ENCODE measurements around the gene NDUFS5.
A peak's percentile ranks its signal among the peaks of the same experiment; 100 is the strongest.
"Not testable (repeated sequence)": the region's sequence is repeated elsewhere in the genome, so short reads cannot be mapped to it uniquely, and the experiment has no call there.

Gene NDUFS5

DNA sequence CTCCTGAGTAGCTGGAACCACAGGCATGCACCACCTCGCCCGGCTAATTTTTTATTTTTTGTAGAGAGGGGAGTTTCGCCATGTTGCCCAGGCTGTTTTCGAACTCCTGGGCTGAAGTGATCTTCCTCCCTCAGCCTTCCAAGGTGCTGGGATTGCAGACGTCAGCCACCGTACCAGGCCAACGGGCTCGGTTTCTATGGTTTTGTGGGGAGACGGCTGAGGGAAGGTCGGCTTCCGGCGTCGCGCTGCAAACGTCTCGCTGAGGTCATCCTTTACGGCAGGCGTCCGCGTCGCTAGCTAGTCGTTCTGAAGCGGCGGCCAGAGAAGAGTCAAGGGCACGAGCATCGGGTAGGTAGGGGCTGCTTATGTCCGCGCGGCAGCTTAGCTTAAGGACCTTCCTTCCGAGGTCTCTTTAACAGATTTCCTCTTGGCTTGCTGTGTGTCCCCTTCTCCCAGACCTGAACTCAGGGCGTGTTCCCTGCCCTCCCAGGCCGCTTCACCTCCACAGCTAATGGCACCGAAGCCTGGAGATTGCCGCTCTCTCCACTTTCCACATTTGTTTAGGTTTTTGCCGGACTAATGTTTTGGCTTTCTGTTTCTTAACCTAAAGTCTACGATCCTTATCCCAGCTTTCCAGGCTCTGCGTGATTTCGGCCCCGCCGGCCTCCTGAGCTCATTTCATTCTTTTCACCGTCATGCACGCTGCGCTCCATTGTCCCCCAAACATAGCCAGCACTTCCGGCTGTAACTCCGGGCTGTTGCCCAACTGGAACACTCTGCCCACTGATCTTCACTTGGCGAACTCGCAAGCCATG lies at the start of gene NDUFS5:
TSS of gene NDUFS5 (plus strand) at position 300 of the 815 bp plus-strand sequence. CDS start 2,375 bp downstream, outside the sequence.
- peak; percentile 65 for DNase-seq (ENCODE audit: low read depth, low spot score)

DNA sequence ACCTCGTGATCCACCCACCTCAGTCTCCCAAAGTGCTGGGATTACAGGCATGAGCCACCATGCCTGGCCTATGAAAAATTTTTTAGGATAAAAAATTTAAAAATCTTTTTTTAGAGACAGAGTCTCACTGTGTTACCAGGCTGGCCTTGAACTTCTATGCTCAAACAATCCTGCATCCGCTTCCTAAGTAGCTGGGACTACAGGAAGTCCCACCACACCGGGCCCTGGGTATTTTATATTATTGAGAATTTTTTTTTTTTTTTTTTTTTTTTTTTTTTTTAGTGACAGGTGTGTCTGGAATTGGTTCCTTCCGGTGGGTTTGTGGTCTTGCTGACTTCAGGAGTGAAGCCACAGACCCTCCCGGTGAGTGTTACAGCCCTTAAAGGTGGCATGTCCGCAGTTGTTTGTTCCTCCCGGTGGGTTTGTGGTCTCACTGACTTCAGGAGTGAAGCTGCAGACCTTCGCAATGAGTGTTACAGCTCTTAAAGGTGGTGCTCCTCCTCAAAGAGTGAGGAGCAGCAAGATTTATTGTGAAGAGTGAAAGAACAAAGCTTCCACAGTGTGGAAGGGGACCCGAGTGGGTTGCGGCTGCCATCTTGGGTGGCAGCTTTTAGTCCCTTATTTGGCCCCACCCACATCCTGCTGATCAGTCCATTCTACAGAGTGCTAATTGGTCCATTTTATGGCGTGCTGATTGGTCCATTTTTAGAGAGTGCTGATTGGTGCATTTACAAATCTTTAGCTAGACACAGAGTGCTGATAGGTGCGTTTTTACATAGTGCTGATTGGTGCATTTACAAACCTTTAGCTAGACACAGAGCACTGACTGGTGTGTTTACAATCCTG lies 48.5 kb upstream of the NDUFS5 start:
- DNase-seq (ENCODE audit: low read depth, low spot score) = not testable (repeated sequence)

DNA sequence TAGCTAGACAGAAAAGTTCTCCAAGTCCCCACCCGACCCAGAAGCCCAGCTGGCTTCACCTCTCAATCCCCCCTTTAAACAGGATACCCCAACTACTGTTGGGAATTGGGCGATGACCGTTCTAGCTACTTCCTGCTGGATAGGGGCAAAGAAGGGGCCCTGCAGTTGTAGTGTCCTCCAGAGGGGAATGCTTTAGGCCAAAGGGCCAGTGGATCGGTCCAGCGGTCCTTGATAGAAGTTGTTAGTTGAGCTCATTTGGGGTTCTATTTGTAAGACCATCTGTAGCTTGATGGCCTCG lies 48.0 kb upstream of the NDUFS5 start:
- not testable (repeated sequence) for DNase-seq (ENCODE audit: low read depth, low spot score)

DNA sequence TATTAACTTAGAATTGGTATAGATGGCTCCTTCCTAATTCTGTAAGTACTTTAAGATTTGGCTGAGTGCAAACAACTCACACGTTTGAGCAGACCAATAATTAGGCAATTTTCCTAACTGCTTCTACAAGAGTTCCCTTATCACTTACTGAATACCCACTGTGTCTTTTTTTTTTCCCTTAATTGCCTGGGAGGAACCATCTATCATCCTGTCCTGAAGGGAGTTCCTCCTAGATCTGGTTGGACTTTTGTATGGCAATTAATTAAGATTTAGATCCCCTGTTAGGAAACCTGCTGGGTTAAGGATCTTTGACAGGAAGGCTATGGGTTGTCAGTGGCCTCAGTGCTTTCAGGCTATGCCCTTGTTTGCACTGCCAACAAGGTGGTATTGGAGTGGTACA lies 46.8 kb upstream of the NDUFS5 start:
- not testable (repeated sequence) for DNase-seq (ENCODE audit: low read depth, low spot score)

DNA sequence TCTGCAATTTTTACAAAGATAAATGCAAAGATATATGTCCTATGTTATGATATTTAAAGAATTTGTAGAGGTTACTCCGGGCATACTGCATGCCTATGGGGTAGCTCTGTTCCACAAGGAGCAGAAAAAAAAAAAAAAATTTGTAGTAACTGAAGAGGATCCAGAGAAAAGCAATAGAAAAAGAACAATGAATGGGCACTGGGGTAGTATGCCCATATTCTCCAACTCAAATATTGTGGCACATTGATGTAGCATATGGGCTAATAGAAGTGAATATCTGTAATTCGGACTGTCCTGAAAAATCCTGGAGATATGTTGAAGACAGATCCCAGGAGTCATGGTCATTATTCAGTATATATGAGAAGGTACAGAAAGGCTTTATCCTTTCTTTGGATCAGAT lies 36.2 kb upstream of the NDUFS5 start:
- no peak for DNase-seq (ENCODE audit: low read depth, low spot score)

DNA sequence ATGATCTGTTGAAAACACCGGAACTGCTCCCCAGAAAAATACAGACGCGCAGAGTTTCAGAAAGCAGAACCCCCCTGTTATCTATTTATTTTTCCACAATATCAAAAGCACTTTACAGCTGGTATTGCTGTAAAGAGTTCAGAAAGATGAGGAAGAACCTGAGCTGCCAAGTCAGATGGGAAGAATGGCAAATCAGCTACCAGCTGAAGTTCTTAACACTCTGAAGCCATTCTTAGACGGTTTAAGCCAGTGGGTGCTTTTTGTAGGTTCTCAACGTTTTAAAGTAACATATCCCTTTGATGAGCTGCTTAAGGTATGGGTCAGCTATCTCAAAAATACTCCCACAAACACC lies 35.8 kb upstream of the NDUFS5 start:
- no peak for DNase-seq (ENCODE audit: low read depth, low spot score)

DNA sequence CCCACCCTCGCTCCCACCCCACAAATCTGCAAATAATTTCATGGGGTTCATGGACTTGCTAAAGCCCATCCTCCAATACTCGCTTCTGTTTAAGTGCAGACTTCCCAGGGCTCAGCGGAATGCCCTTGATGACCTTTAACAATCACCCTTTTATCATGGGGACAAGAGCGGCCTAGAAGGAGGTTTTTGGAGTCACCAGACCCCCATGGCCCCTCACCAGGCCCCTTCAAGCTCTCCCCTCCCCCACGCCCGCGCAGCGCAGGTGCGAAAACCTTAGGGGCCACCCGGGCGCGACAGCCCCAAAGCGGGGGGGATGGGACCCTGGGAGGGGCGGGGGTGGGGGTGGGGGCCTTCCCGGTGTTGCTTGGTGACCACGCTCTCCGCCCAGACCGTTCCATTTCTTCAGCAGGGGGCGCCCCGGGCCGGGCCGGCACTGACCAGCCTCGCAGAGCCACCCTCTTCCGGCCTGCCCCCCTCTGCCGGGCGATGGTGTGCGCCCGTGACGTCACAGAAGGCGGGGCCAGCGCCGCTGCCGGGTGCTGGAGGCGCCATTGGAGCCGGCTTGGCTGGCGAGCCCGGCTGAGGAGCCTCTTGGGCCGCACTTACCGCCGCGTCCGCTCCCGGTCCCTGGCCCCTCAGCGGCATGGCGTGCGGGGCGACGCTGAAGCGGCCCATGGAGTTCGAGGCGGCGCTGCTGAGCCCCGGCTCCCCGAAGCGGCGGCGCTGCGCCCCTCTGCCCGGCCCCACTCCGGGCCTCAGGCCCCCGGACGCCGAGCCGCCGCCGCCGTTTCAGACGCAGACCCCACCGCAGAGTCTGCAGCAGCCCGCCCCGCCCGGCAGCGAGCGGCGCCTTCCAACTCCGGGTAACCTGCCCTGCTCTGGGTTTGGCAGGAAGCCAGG lies 35.2 kb upstream of the NDUFS5 start, which contains the start of gene AKIRIN1:
TSS of gene AKIRIN1 (plus strand) at position 539 of the 900 bp plus-strand sequence. CDS start at position 644, 105 bp downstream.
- peak; percentile 87 for DNase-seq (ENCODE audit: low read depth, low spot score)

DNA sequence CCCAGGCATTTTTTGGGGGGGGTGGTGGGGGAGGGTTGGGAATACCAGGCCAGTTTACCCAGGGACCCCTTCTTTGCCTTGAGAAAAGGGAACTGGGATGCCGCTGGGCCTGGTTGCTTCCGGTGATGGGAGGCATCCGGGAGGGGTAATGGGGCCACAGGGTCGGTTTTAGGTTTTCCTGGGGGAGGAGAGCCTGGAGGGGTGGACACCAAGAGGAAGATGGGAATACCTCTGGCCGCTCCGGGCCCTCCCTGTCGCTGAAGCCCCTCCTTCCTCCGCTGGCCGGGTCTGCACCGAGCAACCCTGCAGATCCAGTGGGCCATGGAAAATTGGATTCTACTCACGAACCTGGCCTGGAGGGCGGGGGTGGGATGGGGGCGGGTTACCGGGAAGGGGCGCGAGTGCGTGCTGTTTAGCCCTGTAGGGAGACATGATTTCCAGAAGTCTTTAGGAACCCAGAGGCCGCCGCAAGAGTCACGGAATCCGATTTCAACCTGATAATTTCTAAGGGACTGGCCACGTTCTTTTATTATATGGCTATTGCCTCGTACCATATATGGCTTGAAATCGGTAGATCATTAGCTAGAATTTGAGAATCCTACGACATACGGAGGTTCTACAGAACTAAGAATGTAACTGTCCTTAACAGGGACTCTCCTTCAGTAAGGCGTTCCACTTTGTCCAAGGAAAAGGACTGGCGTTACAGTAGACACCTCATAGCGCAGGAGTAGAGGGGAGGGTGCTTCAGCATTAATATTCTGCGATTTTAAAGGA lies 34.3 kb upstream of the NDUFS5 start:
- DNase-seq (ENCODE audit: low read depth, low spot score) = no peak

DNA sequence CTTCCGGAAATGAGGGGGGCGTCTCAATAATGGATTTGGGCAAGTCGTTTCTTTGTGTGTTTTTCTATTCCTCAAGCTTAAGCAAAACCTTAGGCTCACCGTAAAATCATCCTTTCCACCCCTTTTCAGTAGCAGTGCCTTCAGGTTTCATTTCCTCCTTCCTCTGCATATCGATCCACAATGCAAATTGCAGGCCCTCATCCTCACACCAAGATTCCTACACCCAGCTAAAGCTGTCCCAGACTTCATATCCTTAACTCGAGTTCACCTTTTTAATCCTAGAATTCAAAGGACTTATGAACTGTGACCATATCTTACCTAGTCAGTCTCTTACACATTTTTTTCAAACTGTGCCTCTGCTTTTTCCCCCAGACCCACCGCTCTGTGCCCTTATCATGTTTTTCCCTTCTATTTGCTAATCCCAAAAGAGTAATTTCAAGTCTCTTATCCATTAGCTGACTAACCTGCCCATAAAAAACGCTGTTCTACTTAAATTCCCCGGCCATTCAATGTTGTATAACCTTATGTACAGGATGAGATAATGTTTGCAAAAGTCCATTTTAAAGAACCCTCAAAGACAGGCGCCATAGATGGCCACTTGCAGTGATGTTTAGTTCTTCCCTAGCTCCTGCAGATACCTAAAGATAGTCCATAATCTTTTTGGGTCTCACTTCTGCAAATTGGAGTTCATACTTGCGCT lies 33.6 kb upstream of the NDUFS5 start:
- no peak for DNase-seq (ENCODE audit: low read depth, low spot score)

DNA sequence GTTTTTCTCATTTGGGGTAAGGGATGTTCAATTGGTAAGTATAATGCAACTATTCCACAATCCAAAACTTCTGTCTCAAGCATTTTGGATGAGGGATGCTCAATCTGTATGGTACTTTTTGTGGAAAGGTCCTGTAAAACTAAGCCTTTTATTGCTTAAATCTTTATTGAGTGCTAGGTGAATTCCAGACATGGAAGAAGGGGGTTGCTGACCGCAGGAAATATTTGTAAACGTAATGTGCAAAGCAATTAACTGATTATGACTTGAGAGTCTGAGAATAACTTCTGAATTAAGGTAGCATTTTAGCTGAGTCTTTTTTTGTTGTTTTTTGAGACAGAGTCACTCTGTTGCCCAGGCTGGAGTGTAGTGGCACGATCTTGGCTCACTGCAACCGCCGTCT lies 32.0 kb upstream of the NDUFS5 start:
- no peak for DNase-seq (ENCODE audit: low read depth, low spot score)

DNA sequence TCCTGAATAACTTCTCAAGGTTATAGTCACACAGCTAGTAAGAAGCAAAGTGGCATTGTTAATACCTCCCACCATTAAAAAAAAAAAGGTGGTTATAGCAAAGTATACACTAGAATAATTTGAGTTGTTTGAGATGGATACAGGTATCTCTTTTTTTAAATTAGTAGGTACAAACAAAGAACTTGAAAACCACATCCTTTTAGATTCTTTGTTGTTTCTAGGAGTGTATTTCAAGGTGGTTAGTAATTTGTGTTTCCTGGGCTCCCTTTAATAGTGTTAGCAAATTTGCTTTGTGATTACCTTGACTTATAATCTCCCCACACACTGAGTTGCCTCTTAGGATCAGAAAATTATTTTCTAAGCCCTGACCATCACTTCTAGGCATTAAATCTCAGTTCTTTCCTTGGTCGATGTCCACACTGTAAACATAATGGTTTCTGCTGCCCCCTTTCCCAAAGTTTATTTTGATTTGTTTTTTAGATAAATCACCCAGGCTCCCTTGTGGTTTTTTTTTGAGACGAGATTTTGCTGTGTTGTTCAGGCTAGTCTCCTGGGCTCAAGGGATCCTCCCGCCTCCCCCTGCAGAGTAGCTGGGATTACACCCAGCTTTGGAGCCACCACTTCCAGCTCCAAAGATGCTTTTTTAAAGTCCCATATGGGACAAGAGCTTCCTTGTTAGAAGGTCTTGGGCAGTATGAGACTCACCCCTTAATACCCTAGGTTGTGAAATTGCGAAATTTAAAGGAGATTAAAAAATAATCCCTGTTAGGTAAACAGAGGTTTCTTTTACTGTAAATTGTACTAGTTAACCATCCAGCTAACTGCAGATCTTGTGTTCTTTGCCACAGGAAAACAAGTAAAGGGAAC lies 28.9 kb upstream of the NDUFS5 start:
- DNase-seq (ENCODE audit: low read depth, low spot score) = no peak

DNA sequence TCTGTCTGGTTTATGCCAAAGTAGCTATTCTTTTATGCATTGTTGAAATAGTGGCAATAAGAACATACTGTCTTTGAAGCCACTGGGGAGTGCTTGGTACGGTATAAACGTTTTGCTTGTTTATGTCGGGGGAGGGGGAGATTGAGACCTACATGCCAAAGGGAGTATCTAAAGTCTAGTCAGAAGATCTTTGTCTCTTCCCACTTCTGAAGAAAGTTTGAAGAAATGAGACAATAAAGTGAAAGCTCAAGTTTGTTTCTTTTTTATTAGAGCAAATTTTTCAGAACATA lies 28.3 kb upstream of the NDUFS5 start:
- no peak for DNase-seq (ENCODE audit: low read depth, low spot score)

DNA sequence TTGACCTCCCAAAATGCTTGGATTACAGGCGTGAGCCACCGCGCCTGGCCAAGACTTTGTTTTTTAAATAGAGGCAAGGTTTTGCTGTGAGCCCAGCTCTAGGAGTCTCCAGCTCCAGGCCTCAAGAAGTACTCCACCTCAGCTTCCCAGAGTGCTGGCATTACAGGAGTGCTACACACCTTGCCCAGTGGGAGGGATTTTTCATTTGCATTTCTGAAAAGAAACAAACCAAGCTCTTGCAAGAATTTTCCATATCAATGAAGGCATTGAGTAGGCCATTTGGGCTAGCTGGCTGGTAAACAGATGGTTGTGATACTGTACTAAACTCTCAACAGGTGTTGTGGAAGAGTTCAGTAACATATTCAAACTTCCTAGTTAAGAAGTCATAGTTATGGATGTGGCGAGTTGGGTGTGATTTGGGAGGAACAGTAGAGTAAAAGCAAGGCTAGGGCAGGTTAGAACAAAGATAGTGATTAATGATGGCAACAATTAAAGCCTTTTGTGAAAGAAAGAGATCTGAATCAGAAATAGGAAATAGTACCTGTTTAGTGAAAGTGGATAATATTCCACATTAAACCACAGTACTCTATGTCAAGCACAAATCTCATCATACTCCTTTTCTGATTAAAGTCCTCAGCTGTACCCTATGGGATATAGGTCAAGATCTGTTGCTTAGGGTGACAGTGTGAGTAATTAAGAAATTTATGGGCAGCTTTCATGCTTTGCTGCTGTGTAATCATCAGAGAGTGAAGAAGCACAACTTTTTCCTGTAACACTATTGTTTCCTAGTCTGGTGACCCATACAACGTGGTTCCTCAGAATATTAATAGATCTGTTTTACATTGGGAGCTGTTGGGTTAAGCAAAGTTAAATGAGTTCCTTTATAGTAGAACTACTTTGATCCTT lies 24.4 kb upstream of the NDUFS5 start:
- no peak for DNase-seq (ENCODE audit: low read depth, low spot score)

DNA sequence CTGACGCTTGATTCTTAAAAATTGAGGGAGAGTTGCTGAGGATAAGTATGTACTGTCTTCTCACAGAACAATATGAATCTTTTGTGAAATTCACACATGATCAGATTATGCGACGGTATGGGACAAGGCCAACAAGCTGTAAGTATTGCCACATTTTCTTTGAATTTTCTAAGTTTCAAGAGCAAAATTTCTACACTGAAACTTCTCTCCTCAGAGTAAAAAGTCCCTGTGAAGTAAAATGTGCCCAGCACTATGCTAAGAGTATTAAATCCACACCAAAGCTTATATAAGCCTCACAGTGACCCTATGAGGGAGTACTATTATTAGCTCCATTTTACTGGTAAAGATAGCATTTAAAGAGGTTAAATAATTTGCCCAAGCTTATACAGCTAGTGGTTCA lies 22.9 kb upstream of the NDUFS5 start:
- no peak for DNase-seq (ENCODE audit: low read depth, low spot score)

DNA sequence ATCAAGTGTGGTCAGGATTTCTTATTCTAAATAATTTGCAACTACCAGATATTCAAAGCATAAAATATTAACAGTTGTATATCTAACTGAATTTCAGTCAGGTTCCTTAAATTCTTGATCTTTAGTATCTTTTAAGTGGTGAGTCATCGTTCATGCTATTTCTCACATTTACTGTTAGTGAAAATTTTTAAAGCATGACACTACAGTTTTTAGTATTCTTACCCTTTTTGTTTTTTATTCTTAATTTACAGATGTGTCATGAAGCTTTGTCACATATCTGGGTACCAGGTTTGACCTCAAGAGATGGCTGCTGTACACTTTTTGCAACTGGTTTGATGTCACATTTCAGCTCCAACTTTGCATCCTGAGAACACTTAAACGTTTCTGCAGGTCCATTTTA lies 22.4 kb upstream of the NDUFS5 start:
- DNase-seq (ENCODE audit: low read depth, low spot score) = no peak

DNA sequence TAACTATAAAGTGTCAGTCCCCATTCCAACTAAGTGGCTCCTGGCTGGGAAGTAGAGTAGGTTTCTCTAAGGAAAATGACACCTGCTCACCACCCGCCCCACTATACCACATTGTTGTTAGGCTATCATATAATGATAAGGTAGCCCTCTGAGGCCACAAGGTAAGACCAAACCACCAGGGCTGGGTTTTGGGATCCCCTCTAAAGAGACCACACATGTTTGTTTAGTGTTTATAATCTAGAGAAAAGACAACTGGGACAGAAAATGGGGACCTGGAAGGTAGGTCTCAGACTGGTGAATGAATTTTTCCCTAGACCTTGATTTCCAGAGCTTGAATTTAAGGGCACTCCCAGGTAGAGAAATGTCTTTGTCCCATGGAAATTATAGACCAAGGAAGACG lies 19.9 kb upstream of the NDUFS5 start:
- DNase-seq (ENCODE audit: low read depth, low spot score) = no peak

DNA sequence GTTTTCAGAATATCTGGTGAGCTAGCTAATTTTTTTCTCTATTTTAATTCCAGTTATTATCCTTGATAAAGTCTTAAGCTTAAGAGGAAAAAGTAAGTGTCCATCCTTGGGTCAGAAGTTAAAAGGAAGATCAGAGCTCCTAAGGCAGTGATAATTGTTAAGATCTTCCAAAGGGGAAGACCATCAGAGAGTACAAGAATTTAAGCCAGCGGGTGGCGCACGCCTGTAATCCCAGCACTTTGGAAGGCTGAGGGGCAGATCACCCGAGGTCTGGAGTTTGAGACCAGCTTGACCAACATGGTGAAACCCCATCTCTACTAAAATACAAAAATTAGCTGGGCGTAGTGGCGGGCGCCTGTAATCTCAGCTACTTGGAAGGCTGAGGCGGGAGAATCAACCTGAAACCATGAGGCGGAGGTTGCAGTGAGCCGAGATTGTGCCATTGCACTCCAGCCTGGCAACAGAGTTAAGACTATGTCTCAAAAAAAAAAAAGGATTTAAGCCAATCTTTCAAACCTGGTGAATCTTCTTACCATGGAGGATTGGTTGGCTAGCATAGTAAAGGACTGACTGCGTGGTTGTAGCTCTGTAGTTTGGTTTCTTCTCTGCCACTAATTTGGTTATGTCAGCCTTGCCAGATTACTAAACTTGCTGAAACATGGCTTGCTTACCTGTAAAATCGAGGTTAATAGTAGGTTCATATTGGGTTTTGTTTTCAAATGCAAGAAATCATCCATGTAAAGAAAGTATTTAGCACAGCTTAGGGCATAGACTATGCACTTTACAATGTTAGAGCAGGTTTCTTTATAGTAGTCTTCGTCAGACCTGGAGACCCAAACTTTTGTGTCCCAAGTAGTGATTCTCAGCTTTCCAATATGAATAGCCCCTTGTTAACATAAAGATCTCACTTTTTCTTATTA lies 19.2 kb upstream of the NDUFS5 start:
- no peak for DNase-seq (ENCODE audit: low read depth, low spot score)

DNA sequence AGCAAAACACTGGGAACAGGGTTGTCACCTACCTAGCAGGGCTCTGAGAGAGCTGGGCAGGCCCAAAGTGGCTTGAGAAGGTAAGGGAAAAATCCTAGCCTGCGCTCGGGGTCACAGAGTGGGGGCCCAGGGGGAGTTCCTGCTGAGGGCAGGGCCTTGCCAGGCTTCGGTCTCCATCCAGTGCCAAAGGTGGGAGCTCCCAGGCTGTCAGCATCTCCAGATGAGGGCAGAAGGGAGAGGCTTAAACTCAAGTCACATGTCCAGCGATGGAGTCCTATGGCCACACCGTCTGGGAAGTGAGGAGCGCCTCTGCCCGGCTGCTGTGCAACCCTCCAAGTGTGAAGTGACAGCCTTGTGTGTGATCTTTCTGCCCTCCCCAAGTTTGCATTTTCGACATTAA lies 11.2 kb upstream of the NDUFS5 start:
- DNase-seq (ENCODE audit: low read depth, low spot score) = not testable (repeated sequence)

Measured in activated CD4-positive, CD25-positive, alpha-beta regulatory T cell treated with anti-CD3 and anti-CD28 coated beads, Interleukin-2, amount 50 U/mL, for 16 hours (primary cell).